Lower lobe of right lung (tissue), 2 donors: ENCODE measurements around the gene EPN2. TPM values are rescaled to one million over a fixed set of nuclear protein-coding genes. Genes with fewer than 3 reads are reported as not detected.

ENCODE experiments used
- ATAC-seq, 2 donors: fragments of 200-7000 bp; cut with Tn5 transposase; one replicate each; pipeline ENCODE4 v1.9.1; 2020 to 2022; ENCODE audit warnings: mild to moderate bottlenecking in 2 of 2, moderate library complexity in 2 of 2
- DNase-seq: peaks from one replicate; pipeline ENCODE4 v3.0.0-alpha.2; 2020
- H3K27ac ChIP-seq: fragments of 200-600 bp; one replicate; pipeline ENCODE4 v1.8.0; 2022
- H3K27me3 ChIP-seq: fragments of 200-600 bp; one replicate; pipeline ENCODE4 v1.8.0; 2022; ENCODE audit warnings: low read depth
- H3K36me3 ChIP-seq: fragments of 200-600 bp; one replicate; pipeline ENCODE4 v1.8.0; 2022; ENCODE audit warnings: mild to moderate bottlenecking
- H3K4me1 ChIP-seq: fragments of 200-600 bp; one replicate; pipeline ENCODE4 v1.8.0; 2022
- H3K4me3 ChIP-seq: fragments of 200-600 bp; one replicate; pipeline ENCODE4 v1.8.0; 2022; ENCODE audit warnings: mild to moderate bottlenecking
- H3K9me3 ChIP-seq: fragments of 200-600 bp; one replicate; pipeline ENCODE4 v1.8.0; 2022
- CTCF ChIP-seq: fragments of 200-600 bp; IDR thresholded peaks from one replicate; pipeline ENCODE4 v1.8.0; 2022; ENCODE audit warnings: antibody characterized with exemption, mild to moderate bottlenecking
- intact Hi-C: fragments of 100-400 bp; cut with DNase I; formaldehyde crosslinking; loops from one replicate; pipeline ENCODE4 v1.11.0; 2022
- total RNA-seq: library from RNA; stranded (reverse); fragmentation: NEBNext Ultra II Directional; extraction: Animal tissue kit (Norgen Biotek cat#: 25700); gene quantifications from one replicate; pipeline ENCODE4 v1.2.1, GENCODE V29; 2021
- donor health status: DM: no; HTN: yes; CAD: no; lungs with severe emphysema.

EPN2 gene
- total RNA-seq, 1 donor from 2014 or later: 66.2 TPM

GRCh38 chr17:19371259-19372010 lies 134.3 kb downstream of the EPN2 start:
- H3K27ac ChIP-seq: peak overlapping the region; percentile 58
- ATAC-seq: peak in 1 of 2 donors; percentile 49
- H3K36me3 ChIP-seq: no peaks in the 10 kb centered on the region
- DNase-seq: no peak
- no peaks in the 10 kb centered on the region for H3K9me3 ChIP-seq
- intact Hi-C loops: no loop called here
- H3K27me3 ChIP-seq: no peaks in the 10 kb centered on the region
- H3K4me1 ChIP-seq: peaks cover 40% of the 10 kb centered on the region
- TF ChIP-seq CTCF: no peak
- H3K4me3 ChIP-seq: no peak overlapping the region

- intact Hi-C loops: no loop called here
- no peak for DNase-seq
These were observed 134.8 kb downstream of the EPN2 start for GRCh38 chr17:19372011-19372370.

GRCh38 chr17:19372439-19372838 lies 135.3 kb downstream of the EPN2 start:
- Histone ChIP-seq H3K4me3 (no peak overlapping the region), H3K9me3 (no peaks in the 10 kb centered on the region), H3K4me1 (peaks cover 46% of the 10 kb centered on the region), H3K27ac (no peak overlapping the region), H3K36me3 (no peaks in the 10 kb centered on the region), H3K27me3 (no peaks in the 10 kb centered on the region)
- TF ChIP-seq CTCF: no peak
- no peak for DNase-seq
- intact Hi-C loops: no loop called here
- no peak for ATAC-seq

More at GRCh38 chr17:19372011-19372370, 134.8 kb downstream of the EPN2 start:
- no peak for TF ChIP-seq CTCF
- H3K4me1 ChIP-seq: peaks cover 43% of the 10 kb centered on the region
- no peaks in the 10 kb centered on the region for H3K27me3 ChIP-seq
- ATAC-seq: no peak
- no peak overlapping the region for H3K4me3 ChIP-seq
- H3K36me3 ChIP-seq: no peaks in the 10 kb centered on the region
- no peak overlapping the region for H3K27ac ChIP-seq
- H3K9me3 ChIP-seq: no peaks in the 10 kb centered on the region

- H3K9me3 ChIP-seq: no peaks in the 10 kb centered on the region
- no peak overlapping the region for H3K27ac ChIP-seq
- H3K36me3 ChIP-seq: no peaks in the 10 kb centered on the region
- no peak overlapping the region for H3K4me3 ChIP-seq
- intact Hi-C loops: no loop called here
- H3K4me1 ChIP-seq: peaks cover 46% of the 10 kb centered on the region
- no peak for ATAC-seq
- no peak for TF ChIP-seq CTCF
- no peaks in the 10 kb centered on the region for H3K27me3 ChIP-seq
- DNase-seq: no peak
These were observed 135.8 kb downstream of the EPN2 start for GRCh38 chr17:19372866-19373504.

- Histone ChIP-seq H3K4me3 (no peak overlapping the region), H3K27ac (no peak overlapping the region), H3K36me3 (no peaks in the 10 kb centered on the region), H3K27me3 (no peaks in the 10 kb centered on the region), H3K4me1 (peaks cover 50% of the 10 kb centered on the region), H3K9me3 (no peaks in the 10 kb centered on the region)
- no peak for ATAC-seq
- intact Hi-C loops: no loop called here
- TF ChIP-seq CTCF: no peak
- no peak for DNase-seq
These were observed 137.0 kb downstream of the EPN2 start for GRCh38 chr17:19374136-19374535.
